Measurements from ENCODE around the gene RHBDL3.

- no peak for TF ChIP-seq CTCF (conservative IDR thresholded peaks at IDR 0.05; ENCODE audit: low read length)
- no peak for TF ChIP-seq EZH2phosphoT487 (IDR thresholded peaks at IDR 0.05; ENCODE audit: borderline replicate concordance, low read depth, low read length)
These were observed 67.6 kb downstream of the RHBDL3 start for GRCh38 chr17:32333187-32333586.

All from OCI-LY7 (cell line).